Caco-2 (cell line): Measurements from ENCODE around the gene SHB. TPM values are rescaled to one million over a fixed set of nuclear protein-coding genes. Genes with fewer than 3 reads are reported as not detected.

Experiments
- BruUV-seq: library from RNA; stranded (reverse); fragments of 400-500 nt; replicated peaks from 2 replicates; lab custom pipeline; 2021; lab: Mats Ljungman, UMichigan
- CTCF ChIA-PET: fragments of 300-600 bp; sonication (Branson Sonifier 250); formaldehyde crosslinking; loops from one replicate; lab custom pipeline; 2022; ENCODE audit warnings: antibody characterized with exemption; lab: Charles Lee
- POLR2A ChIA-PET: fragments of 300-600 bp; sonication (Branson Sonifier 250); formaldehyde crosslinking; loops from one replicate; lab custom pipeline; 2022; ENCODE audit warnings: antibody characterized with exemption; lab: Charles Lee
- DNase-seq, 2 experiments: peaks; one replicate each; pipeline versions ENCODE4 v3.0.0 to v3.0.0-alpha.2; 2020 to 2022
- H3K27me3 ChIP-seq: replicated peaks from 2 replicates; pipeline ENCODE4 v1.6.0; 2011; ENCODE audit warnings: low read length; ENCODE audit not compliant: control insufficient read depth, insufficient read depth
- H3K36me3 ChIP-seq: 2 replicates; pipeline ENCODE4 v1.5.1; 2011; ENCODE audit warnings: low read length; ENCODE audit not compliant: control insufficient read depth, insufficient read depth
- H3K4me1 ChIP-seq: fragments of 250-450 bp; sonication (Bioruptor Pico); 2 replicates; pipeline ENCODE4 v1.5.1; 2020; ENCODE audit warnings: mild to moderate bottlenecking
- H3K4me3 ChIP-seq: 2 replicates; pipeline ENCODE4 v1.5.1; 2011; ENCODE audit warnings: low read depth, mild to moderate bottlenecking, control low read depth, low read length
- H3K9me3 ChIP-seq: fragments of 250-450 bp; sonication (Bioruptor Pico); 2 replicates; pipeline ENCODE4 v1.5.1; 2020; ENCODE audit warnings: mild to moderate bottlenecking, moderate library complexity
- H3K27ac Mint-ChIP-seq: one replicate; pipeline ENCODE4 v1.8.0; 2022; ENCODE audit warnings: mixed read lengths; ENCODE audit not compliant: unreplicated experiment
- H3K27me3 Mint-ChIP-seq: one replicate; pipeline ENCODE4 v1.8.0; 2022; ENCODE audit warnings: mixed read lengths; ENCODE audit not compliant: insufficient read depth, unreplicated experiment
- H3K36me3 Mint-ChIP-seq: one replicate; pipeline ENCODE4 v1.8.0; 2022; ENCODE audit warnings: mild to moderate bottlenecking, mixed read lengths; ENCODE audit not compliant: insufficient read depth, unreplicated experiment
- H3K4me1 Mint-ChIP-seq: one replicate; pipeline ENCODE4 v1.8.0; 2022; ENCODE audit warnings: low read depth, mixed read lengths; ENCODE audit not compliant: unreplicated experiment
- H3K4me3 Mint-ChIP-seq: one replicate; pipeline ENCODE4 v1.8.0; 2022; ENCODE audit warnings: mild to moderate bottlenecking, moderate library complexity, mixed read lengths; ENCODE audit not compliant: unreplicated experiment
- H3K9me3 Mint-ChIP-seq: one replicate; pipeline ENCODE4 v1.8.0; 2022; ENCODE audit warnings: mixed read lengths; ENCODE audit not compliant: unreplicated experiment
- CTCF ChIP-seq, 2 experiments: fragments of 200-600 bp in 1 of 2; IDR thresholded peaks; 1 replicate in 1 of 2; 2 replicates in 1 of 2; pipeline versions ENCODE4 v1.5.1 to v1.8.0; 2011 to 2022; ENCODE audit warnings: antibody characterized with exemption in 1 of 2, control low read depth in 1 of 2, inconsistent platforms in 1 of 2, low read depth in 1 of 2, low read length in 1 of 2, mild to moderate bottlenecking in 1 of 2, moderate library complexity in 1 of 2; ENCODE audit not compliant: insufficient read depth in 1 of 2, severe bottlenecking in 1 of 2, unreplicated experiment in 1 of 2
- intact Hi-C: fragments of 100-400 bp; cut with micrococcal nuclease; formaldehyde crosslinking; loops from one replicate; pipeline ENCODE4 v1.10.0; 2022; ENCODE audit not compliant: unreplicated experiment
- total RNA-seq: library from RNA; stranded (reverse); gene quantifications from 2 replicates; pipeline ENCODE4 v1.2.3, GENCODE V29; 2022

The SHB gene
- total RNA-seq, 1 experiment from 2014 or later = 18.3 TPM

- Mint-ChIP-seq H3K36me3 (peaks cover 12% of the 10 kb centered on the region), H3K4me1 (peaks cover 6% of the 10 kb centered on the region), H3K27ac (no peak overlapping the region), H3K4me3 (no peak overlapping the region), H3K27me3 (no peaks in the 10 kb centered on the region), H3K9me3 (no peaks in the 10 kb centered on the region)
- CTCF ChIA-PET = no interaction called here
- H3K27me3 ChIP-seq = no peaks in the 10 kb centered on the region
- no peak for DNase-seq
- no peak overlapping the region for H3K4me3 ChIP-seq
- POLR2A ChIA-PET = no interaction called here
- H3K9me3 ChIP-seq = no peaks in the 10 kb centered on the region
- H3K4me1 ChIP-seq = peaks cover 13% of the 10 kb centered on the region
- H3K36me3 ChIP-seq = no peaks in the 10 kb centered on the region
- TF ChIP-seq CTCF (IDR thresholded peaks at IDR 0.05; ENCODE audit: insufficient read depth in 1 of 2, low read depth in 1 of 2, low read length in 1 of 2, severe bottlenecking in 1 of 2, unreplicated experiment in 1 of 2) = no peak
- BruUV-seq = no TSS peak
- intact Hi-C loops = no loop called here
Measured at GRCh38 chr9:37935096-37935495, 133.9 kb downstream of the SHB start.

- ChIA-PET CTCF (no interaction called here), POLR2A (no interaction called here)
- Mint-ChIP-seq H3K36me3 (peaks cover 6% of the 10 kb centered on the region), H3K27me3 (no peaks in the 10 kb centered on the region), H3K4me1 (peaks cover 6% of the 10 kb centered on the region), H3K9me3 (no peaks in the 10 kb centered on the region), H3K4me3 (no peak overlapping the region), H3K27ac (no peak overlapping the region)
- no TSS peak for BruUV-seq
- no peak for TF ChIP-seq CTCF (IDR thresholded peaks at IDR 0.05; ENCODE audit: insufficient read depth in 1 of 2, low read depth in 1 of 2, low read length in 1 of 2, severe bottlenecking in 1 of 2, unreplicated experiment in 1 of 2)
- Histone ChIP-seq H3K27me3 (no peaks in the 10 kb centered on the region), H3K4me1 (no peaks in the 10 kb centered on the region), H3K9me3 (no peaks in the 10 kb centered on the region), H3K36me3 (no peaks in the 10 kb centered on the region), H3K4me3 (no peak overlapping the region)
- intact Hi-C loops = no loop called here
- no peak for DNase-seq
Measured at GRCh38 chr9:37931592-37931991, 137.4 kb downstream of the SHB start.

GRCh38 chr9:37929441-37929895 is 139.6 kb downstream of the SHB start:
- Mint-ChIP-seq H3K9me3 (no peaks in the 10 kb centered on the region), H3K27me3 (no peaks in the 10 kb centered on the region), H3K4me3 (no peak overlapping the region), H3K4me1 (peaks cover 6% of the 10 kb centered on the region), H3K36me3 (peaks cover 17% of the 10 kb centered on the region), H3K27ac (no peak overlapping the region)
- Histone ChIP-seq H3K4me3 (no peak overlapping the region), H3K4me1 (no peaks in the 10 kb centered on the region), H3K9me3 (no peaks in the 10 kb centered on the region), H3K27me3 (no peaks in the 10 kb centered on the region), H3K36me3 (no peaks in the 10 kb centered on the region)
- CTCF ChIA-PET = no interaction called here
- no peak for DNase-seq
- no TSS peak for BruUV-seq
- intact Hi-C loops = no loop called here
- POLR2A ChIA-PET = no interaction called here
- no peak for TF ChIP-seq CTCF (IDR thresholded peaks at IDR 0.05; ENCODE audit: insufficient read depth in 1 of 2, low read depth in 1 of 2, low read length in 1 of 2, severe bottlenecking in 1 of 2, unreplicated experiment in 1 of 2)
